ENCODE measurements around the gene QSOX1. TPM values are rescaled to one million over a fixed set of nuclear protein-coding genes. Genes with fewer than 3 reads are reported as not detected.

QSOX1 gene
- total and polyA plus RNA-seq, 8 donors, result 145 to 482 (median 190) TPM

- Histone ChIP-seq H3K27me3 (no peaks in the 10 kb centered on the region), H3K27ac (no peak overlapping the region), H3K4me1 (no peaks in the 10 kb centered on the region), H3K4me3 (no peak overlapping the region), H3K36me3 (peaks cover 0 to 98% of the 10 kb centered on the region in 2 donors), H3K9me3 (no peaks in the 10 kb centered on the region)
- DNase-seq, result no peak
- no peak for TF ChIP-seq CTCF (IDR thresholded peaks at IDR 0.05)
- ATAC-seq, result no peak
- intact Hi-C loops (cut with DNase I), result no loop called here
Measured at GRCh38 chr1:180195401-180195800, 40.7 kb downstream of the QSOX1 start.

DNA sequence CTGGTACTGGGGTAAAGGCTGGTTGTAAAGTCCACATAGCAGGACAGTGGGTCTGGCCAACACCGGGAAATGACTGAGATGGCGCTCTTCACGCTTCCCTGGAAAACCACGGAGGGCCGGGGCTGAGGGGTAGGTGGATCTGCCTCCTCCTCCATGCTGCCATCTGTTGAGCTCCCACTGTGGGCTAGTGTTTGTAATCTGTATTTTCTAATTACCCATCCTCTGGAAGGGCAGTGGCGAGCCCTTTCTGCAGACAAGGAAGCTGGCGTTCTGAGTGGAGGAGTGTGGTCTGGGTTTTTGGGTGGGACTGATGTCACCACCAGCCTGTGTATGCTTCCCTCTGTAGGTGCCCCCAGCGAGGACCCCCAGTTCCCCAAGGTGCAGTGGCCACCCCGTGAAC lies 41.2 kb downstream of the QSOX1 start:
- DNase-seq (no peak), ATAC-seq (no peak)
- H3K4me3 ChIP-seq, result no peak overlapping the region
- H3K9me3 ChIP-seq, result no peaks in the 10 kb centered on the region
- no peaks in the 10 kb centered on the region for H3K27me3 ChIP-seq
- no peak for TF ChIP-seq CTCF (IDR thresholded peaks at IDR 0.05)
- H3K27ac ChIP-seq, result no peak overlapping the region
- no peaks in the 10 kb centered on the region for H3K4me1 ChIP-seq
- intact Hi-C loops (cut with DNase I), result no loop called here
- peaks cover 0 to 98% of the 10 kb centered on the region in 2 donors for H3K36me3 ChIP-seq

- no peak overlapping the region for H3K4me3 ChIP-seq
- peaks cover 0 to 98% of the 10 kb centered on the region in 2 donors for H3K36me3 ChIP-seq
- H3K27ac ChIP-seq, result no peak overlapping the region
- TF ChIP-seq CTCF (IDR thresholded peaks at IDR 0.05), result no peak
- no peaks in the 10 kb centered on the region for H3K4me1 ChIP-seq
- DNase-seq (no peak), ATAC-seq (no peak)
- intact Hi-C loops (cut with DNase I), result no loop called here
- no peaks in the 10 kb centered on the region for H3K27me3 ChIP-seq
- no peaks in the 10 kb centered on the region for H3K9me3 ChIP-seq
Measured at GRCh38 chr1:180196436-180197003, 41.9 kb downstream of the QSOX1 start.

DNA sequence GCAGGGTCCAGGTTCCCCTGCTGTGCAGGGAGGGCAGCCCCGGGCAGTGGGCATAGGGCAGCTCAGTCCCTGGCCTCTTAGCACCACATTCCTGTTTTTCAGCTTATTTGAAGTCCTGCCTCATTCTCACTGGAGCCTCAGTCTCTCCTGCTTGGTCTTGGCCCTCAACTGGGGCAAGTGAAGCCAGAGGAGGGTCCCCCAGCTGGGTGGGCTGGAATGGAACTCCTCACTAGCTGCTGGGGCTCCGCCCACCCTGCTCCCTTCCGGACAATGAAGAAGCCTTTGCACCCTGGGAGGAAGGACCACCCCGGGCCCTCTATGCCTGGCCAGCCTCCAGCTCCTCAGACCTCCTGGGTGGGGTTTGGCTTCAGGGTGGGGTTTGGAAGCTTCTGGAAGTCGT lies 42.6 kb downstream of the QSOX1 start:
- Histone ChIP-seq H3K27me3 (no peaks in the 10 kb centered on the region), H3K9me3 (no peaks in the 10 kb centered on the region), H3K27ac (no peak overlapping the region), H3K4me1 (no peaks in the 10 kb centered on the region), H3K36me3 (peaks cover 0 to 96% of the 10 kb centered on the region in 2 donors), H3K4me3 (no peak overlapping the region)
- ATAC-seq (no peak), DNase-seq (no peak)
- no peak for TF ChIP-seq CTCF (IDR thresholded peaks at IDR 0.05)
- intact Hi-C loops (cut with DNase I), result no loop called here

GRCh38 chr1:180198196-180198595 lies 43.5 kb downstream of the QSOX1 start:
- ATAC-seq (no peak), DNase-seq (no peak)
- H3K4me3 ChIP-seq, result no peak overlapping the region
- no peaks in the 10 kb centered on the region for H3K27me3 ChIP-seq
- no peaks in the 10 kb centered on the region for H3K4me1 ChIP-seq
- H3K36me3 ChIP-seq, result peaks cover 0 to 86% of the 10 kb centered on the region in 2 donors
- TF ChIP-seq CTCF (IDR thresholded peaks at IDR 0.05), result no peak
- intact Hi-C loops (cut with DNase I), result no loop called here
- no peak overlapping the region for H3K27ac ChIP-seq
- no peaks in the 10 kb centered on the region for H3K9me3 ChIP-seq

Measured in left lung (tissue), 10 donors.